ENCODE results near the gene LARP1.

LARP1 gene

GRCh38 chr5:154764967-154765366 is 9.8 kb downstream of the LARP1 start:
- DNase-seq, result no peak

- no peak for DNase-seq
Measured at GRCh38 chr5:154765396-154765925, 10.3 kb downstream of the LARP1 start.

- DNase-seq, result no peak
Measured at GRCh38 chr5:154766558-154767281, 11.5 kb downstream of the LARP1 start.

- DNase-seq, result no peak
Measured at GRCh38 chr5:154767576-154767975, 12.4 kb downstream of the LARP1 start.

GRCh38 chr5:154768207-154768606 is 13.0 kb downstream of the LARP1 start:
- DNase-seq, result no peak

GRCh38 chr5:154770111-154770510 is 14.9 kb downstream of the LARP1 start:
- DNase-seq, result no peak

GRCh38 chr5:154771383-154771901 is 16.3 kb downstream of the LARP1 start:
- no peak for DNase-seq

- DNase-seq, result no peak
Measured at GRCh38 chr5:154773326-154773725, 18.1 kb downstream of the LARP1 start.

GRCh38 chr5:154776167-154776566 is 21.0 kb downstream of the LARP1 start:
- DNase-seq, result no peak

GRCh38 chr5:154778534-154778933 is 23.4 kb downstream of the LARP1 start:
- DNase-seq, result no peak

- no peak for DNase-seq
Measured at GRCh38 chr5:154779105-154779504, 23.9 kb downstream of the LARP1 start.

- DNase-seq, result no peak
Measured at GRCh38 chr5:154780128-154780527, 25.0 kb downstream of the LARP1 start.

GRCh38 chr5:154782326-154782725 is 27.1 kb downstream of the LARP1 start:
- no peak for DNase-seq

- DNase-seq, result no peak
Measured at GRCh38 chr5:154782812-154783592, 27.8 kb downstream of the LARP1 start.

- no peak for DNase-seq
Measured at GRCh38 chr5:154783774-154784460, 28.7 kb downstream of the LARP1 start.

GRCh38 chr5:154784856-154785255 is 29.7 kb downstream of the LARP1 start:
- DNase-seq, result no peak

- DNase-seq, result no peak
Measured at GRCh38 chr5:154786414-154786813, 31.2 kb downstream of the LARP1 start.

- no peak for DNase-seq
Measured at GRCh38 chr5:154788212-154788611, 33.0 kb downstream of the LARP1 start.

GRCh38 chr5:154791535-154791934 is 36.4 kb downstream of the LARP1 start:
- no peak for DNase-seq

GRCh38 chr5:154793599-154794524 is 38.7 kb downstream of the LARP1 start:
- DNase-seq, result no peak

GRCh38 chr5:154794525-154795234 is 39.5 kb downstream of the LARP1 start:
- DNase-seq, result no peak

GRCh38 chr5:154795235-154795596 is 40.0 kb downstream of the LARP1 start:
- DNase-seq, result no peak

Measured in NCI-H1930 (cell line).